Measurements from ENCODE around the gene TRAM2. TPM values are rescaled to one million over a fixed set of nuclear protein-coding genes. Genes with fewer than 3 reads are reported as not detected.

Gene TRAM2
- total and polyA plus RNA-seq, 8 donors: 22.1 to 38.4 (median 27.4) TPM

DNA sequence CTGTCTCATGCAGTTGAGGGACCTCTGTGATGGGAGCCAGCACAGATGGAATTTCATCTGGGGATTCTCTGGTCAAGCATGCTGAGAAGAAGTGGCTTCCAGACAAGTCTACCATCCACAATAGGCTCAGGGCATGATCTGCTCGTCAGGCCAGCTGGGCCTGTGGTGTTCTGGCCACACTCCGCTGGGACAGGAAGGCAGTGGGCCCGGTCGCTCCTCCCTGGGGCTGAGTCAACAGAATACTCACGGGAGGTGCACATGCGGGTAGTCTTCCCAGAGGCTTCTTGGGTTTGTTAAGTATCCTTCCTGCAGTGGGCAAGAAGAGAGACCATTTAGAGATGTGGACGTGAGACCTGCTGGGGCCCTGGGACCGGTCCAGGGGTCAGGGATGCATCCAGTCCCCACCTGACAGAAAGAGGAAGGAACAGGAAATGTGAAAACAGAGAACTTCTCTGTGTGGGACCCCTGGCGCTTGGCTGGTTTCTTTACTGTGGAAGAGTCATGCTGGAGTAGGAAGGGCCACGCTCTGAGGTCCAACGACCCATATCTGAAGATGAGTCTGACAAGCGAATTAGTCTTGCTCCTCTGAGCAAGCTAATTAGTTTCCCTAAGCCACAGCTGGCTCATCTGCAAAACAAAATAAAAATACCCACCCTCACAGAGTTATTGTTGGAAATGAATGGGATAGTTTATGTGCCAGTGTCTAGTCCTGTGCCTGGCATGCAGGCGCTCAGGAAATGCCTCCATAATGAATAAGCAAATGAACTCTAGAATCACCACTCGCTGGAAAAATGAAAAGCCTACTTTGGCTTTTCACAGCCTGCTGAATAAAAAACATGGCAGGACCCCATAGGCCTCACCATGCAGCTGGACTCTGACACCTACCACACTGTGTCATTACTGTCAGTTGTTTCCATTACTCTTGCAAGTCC lies 67.3 kb downstream of the TRAM2 start:
- intact Hi-C loops (cut with DNase I): no loop called here
- H3K27me3 ChIP-seq: no peaks in the 10 kb centered on the region
- H3K9me3 ChIP-seq: no peaks in the 10 kb centered on the region
- DNase-seq (no peak), ATAC-seq (no peak)
- H3K4me1 ChIP-seq: peaks cover 20 to 32% of the 10 kb centered on the region in 2 donors
- H3K4me3 ChIP-seq: no peak overlapping the region
- peaks cover 0 to 59% of the 10 kb centered on the region in 2 donors for H3K36me3 ChIP-seq
- TF ChIP-seq, protein P1, sequence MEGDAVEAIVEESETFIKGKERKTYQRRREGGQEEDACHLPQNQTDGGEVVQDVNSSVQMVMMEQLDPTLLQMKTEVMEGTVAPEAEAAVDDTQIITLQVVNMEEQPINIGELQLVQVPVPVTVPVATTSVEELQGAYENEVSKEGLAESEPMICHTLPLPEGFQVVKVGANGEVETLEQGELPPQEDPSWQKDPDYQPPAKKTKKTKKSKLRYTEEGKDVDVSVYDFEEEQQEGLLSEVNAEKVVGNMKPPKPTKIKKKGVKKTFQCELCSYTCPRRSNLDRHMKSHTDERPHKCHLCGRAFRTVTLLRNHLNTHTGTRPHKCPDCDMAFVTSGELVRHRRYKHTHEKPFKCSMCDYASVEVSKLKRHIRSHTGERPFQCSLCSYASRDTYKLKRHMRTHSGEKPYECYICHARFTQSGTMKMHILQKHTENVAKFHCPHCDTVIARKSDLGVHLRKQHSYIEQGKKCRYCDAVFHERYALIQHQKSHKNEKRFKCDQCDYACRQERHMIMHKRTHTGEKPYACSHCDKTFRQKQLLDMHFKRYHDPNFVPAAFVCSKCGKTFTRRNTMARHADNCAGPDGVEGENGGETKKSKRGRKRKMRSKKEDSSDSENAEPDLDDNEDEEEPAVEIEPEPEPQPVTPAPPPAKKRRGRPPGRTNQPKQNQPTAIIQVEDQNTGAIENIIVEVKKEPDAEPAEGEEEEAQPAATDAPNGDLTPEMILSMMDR (IDR thresholded peaks at IDR 0.05): no peak
- H3K27ac ChIP-seq: no peak overlapping the region

DNA sequence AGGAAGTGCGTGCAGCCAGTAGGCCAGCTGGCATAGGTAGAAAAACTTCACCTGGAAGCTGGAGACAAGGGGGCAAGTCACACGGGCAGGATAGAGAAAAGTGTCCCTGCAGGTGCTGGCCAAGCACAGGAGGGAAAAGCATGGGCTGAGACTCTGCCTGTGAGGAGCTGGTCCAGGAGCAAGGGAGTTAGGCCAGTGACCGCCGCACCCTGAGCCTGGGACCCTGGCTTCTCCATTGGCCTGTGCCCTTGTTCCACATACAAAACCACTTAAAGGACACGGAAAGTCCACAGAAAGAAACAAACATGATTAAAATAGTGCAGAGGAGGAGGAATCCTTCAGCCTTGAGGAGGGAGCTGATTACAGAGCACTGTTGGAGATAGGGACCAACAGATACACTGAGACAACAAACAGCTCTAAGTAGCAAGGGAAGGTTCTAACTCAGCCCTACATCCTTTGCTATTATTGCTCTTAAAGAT lies 68.6 kb downstream of the TRAM2 start:
- H3K27ac ChIP-seq: no peak overlapping the region
- H3K4me3 ChIP-seq: no peak overlapping the region
- H3K27me3 ChIP-seq: no peaks in the 10 kb centered on the region
- DNase-seq (no peak), ATAC-seq (no peak)
- TF ChIP-seq, protein P1 (IDR thresholded peaks at IDR 0.05): no peak
- H3K36me3 ChIP-seq: peaks cover 0 to 53% of the 10 kb centered on the region in 2 donors
- intact Hi-C loops (cut with DNase I): no loop called here
- H3K4me1 ChIP-seq: peaks cover 27 to 44% of the 10 kb centered on the region in 2 donors
- H3K9me3 ChIP-seq: no peaks in the 10 kb centered on the region

DNA sequence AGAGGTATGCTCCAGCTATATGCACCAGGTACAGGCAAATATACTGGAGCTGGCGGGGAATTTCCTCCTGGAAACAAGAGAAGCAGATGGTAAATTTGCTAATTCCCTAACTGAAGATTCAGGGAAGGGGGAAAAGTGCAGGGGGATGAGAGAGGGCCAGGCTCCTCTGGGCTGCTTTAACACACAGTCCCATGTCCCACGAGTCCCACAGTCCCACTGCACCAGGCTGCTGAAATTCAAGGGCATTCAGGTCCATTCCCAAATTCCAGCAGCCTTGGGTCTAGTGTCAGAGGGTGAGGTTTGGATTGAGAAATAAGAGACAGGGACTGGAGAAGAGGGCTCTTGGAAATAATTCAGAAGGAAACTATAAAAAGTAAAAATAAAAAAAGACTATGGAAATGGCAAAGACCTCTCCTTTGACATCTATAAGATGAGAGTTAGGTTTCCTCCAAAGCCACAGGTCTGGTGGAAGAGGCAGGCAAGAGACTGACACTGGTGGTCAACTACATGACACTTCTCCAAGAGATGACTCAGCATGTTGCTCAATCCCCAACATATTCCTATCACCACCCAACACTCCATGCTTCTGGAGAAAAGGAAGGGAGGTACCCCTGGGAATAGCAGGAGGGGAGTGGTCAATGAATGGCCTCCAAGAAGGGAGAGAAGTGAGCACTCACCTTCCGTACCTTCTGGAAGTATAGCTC lies 69.2 kb downstream of the TRAM2 start:
- DNase-seq (no peak), ATAC-seq (no peak)
- no peaks in the 10 kb centered on the region for H3K9me3 ChIP-seq
- no peaks in the 10 kb centered on the region for H3K27me3 ChIP-seq
- no peak overlapping the region for H3K4me3 ChIP-seq
- H3K4me1 ChIP-seq: peaks cover 24 to 44% of the 10 kb centered on the region in 2 donors
- no peak overlapping the region for H3K27ac ChIP-seq
- intact Hi-C loops (cut with DNase I): no loop called here
- H3K36me3 ChIP-seq: peaks cover 0 to 59% of the 10 kb centered on the region in 2 donors
- TF ChIP-seq, protein P1 (IDR thresholded peaks at IDR 0.05): no peak

DNA sequence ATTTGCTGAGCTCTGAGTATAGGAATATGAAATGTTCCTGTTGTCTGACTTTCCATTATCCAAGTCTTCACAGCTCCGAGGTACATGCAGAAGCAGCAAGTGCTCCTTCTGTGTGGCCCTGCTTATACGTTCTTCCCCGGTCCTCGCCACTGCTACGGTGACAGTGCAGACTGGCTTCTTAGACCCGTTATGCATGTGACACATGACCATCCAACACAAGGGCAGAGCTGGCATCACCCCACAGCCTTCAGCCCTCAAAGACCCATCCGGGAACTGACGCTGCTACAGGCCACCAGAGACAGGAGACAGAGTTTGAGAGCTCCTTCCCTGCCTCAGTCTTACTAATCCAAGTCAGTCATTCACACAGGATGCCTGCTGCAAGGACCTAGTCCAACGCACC lies 70.4 kb downstream of the TRAM2 start:
- no peaks in the 10 kb centered on the region for H3K9me3 ChIP-seq
- TF ChIP-seq, protein P1 (IDR thresholded peaks at IDR 0.05): no peak
- H3K27me3 ChIP-seq: no peaks in the 10 kb centered on the region
- H3K36me3 ChIP-seq: peaks cover 0 to 70% of the 10 kb centered on the region in 2 donors
- no peak for DNase-seq
- no peak overlapping the region for H3K27ac ChIP-seq
- H3K4me3 ChIP-seq: no peak overlapping the region
- H3K4me1 ChIP-seq: peaks cover 15 to 32% of the 10 kb centered on the region in 2 donors
- ATAC-seq: no peak
- intact Hi-C loops (cut with DNase I): no loop called here

Measured in left lung (tissue), 10 donors.